H1 (cell line): ENCODE measurements around the gene KBTBD12.

Experiments used
- CEBPB ChIP-seq: IDR thresholded peaks from 2 replicates; pipeline ENCODE4 v1.6.1; 2012; ENCODE audit warnings: low read depth, low read length
- CHD1 ChIP-seq: IDR thresholded peaks from 2 replicates; pipeline ENCODE4 v1.6.1; 2012; ENCODE audit warnings: low read depth, low read length, improper control_type of control experiment
- EGR1 ChIP-seq: IDR thresholded peaks from 2 replicates; pipeline ENCODE4 v1.6.1; 2011; ENCODE audit warnings: low read depth, low read length, borderline replicate concordance
- EP300 ChIP-seq, 2 experiments: IDR thresholded peaks; 1 replicate in 1 of 2; 2 replicates in 1 of 2; pipeline ENCODE4 v1.6.1; 2011 to 2012; ENCODE audit warnings: low read depth in 2 of 2, low read length in 2 of 2, mild to moderate bottlenecking in 2 of 2, borderline replicate concordance in 1 of 2, inconsistent platforms in 1 of 2, moderate library complexity in 1 of 2
- EZH2 ChIP-seq: fragments of 200-600 bp; sonication (generic); IDR thresholded peaks from 2 replicates; pipeline ENCODE4 v1.7.1; 2012; ENCODE audit warnings: low read depth, mild to moderate bottlenecking, moderate library complexity, low read length, inconsistent platforms; ENCODE audit not compliant: severe bottlenecking
- POLR2A ChIP-seq, 2 experiments: IDR thresholded peaks; 1 replicate in 1 of 2; 2 replicates in 1 of 2; pipeline ENCODE4 v1.6.1; 2011; ENCODE audit warnings: low read depth in 2 of 2, low read length in 2 of 2, mild to moderate bottlenecking in 2 of 2; ENCODE audit errors: control extremely low read depth in 1 of 2
- TAF1 ChIP-seq: IDR thresholded peaks from 2 replicates; pipeline ENCODE4 v1.6.1; 2011; ENCODE audit warnings: mild to moderate bottlenecking, low read depth, low read length
- TAF7 ChIP-seq: optimal IDR thresholded peaks from 2 replicates; pipeline ENCODE3; 2011; ENCODE audit warnings: low read depth, mild to moderate bottlenecking, inconsistent platforms, low read length, moderate library complexity, borderline replicate concordance
- TF ChIP-seq, protein P1 (sequence below), 3 experiments: IDR thresholded peaks; 1 replicate in 2 of 3; 2 replicates in 1 of 3; pipeline versions ENCODE4 v1.5.1 to v1.6.1; 2011; ENCODE audit warnings: low read length in 3 of 3, mild to moderate bottlenecking in 3 of 3, inconsistent platforms in 2 of 3, low read depth in 1 of 3, moderate library complexity in 1 of 3; ENCODE audit not compliant: insufficient read depth in 1 of 3; ENCODE audit errors: control extremely low read depth in 1 of 3
- TF ChIP-seq, protein P2 (sequence below): IDR thresholded peaks from 2 replicates; pipeline ENCODE4 v1.6.1; 2012; ENCODE audit warnings: inconsistent platforms

DNA sequence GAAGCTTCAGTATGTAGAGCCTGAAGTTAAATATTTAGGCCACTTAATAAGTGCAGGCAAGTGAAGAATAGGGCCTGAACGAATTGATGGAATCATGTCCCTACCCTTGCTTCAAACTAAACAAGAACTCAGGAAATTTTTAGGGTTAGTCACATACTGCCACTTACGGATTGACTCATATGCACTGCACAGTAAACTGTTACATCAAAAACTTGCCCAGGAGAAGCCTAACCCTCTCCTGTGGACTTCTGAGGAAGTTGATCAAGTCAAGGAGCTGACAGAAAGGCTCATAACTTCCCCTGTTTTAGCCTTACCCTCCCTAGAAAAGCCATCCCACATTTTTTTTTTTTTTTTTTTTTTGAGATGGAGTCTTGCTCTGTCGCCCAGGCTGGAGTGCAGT is 20.6 kb upstream of the KBTBD12 start:
- no peak for TF ChIP-seq EZH2
- no peak for TF ChIP-seq CHD1
- no peak for TF ChIP-seq EP300 (IDR thresholded peaks at IDR 0.05; ENCODE audit: borderline replicate concordance in 1 of 2, low read depth in 2 of 2, low read length in 2 of 2)
- TF ChIP-seq EGR1, result no peak
- TF ChIP-seq, protein P1, sequence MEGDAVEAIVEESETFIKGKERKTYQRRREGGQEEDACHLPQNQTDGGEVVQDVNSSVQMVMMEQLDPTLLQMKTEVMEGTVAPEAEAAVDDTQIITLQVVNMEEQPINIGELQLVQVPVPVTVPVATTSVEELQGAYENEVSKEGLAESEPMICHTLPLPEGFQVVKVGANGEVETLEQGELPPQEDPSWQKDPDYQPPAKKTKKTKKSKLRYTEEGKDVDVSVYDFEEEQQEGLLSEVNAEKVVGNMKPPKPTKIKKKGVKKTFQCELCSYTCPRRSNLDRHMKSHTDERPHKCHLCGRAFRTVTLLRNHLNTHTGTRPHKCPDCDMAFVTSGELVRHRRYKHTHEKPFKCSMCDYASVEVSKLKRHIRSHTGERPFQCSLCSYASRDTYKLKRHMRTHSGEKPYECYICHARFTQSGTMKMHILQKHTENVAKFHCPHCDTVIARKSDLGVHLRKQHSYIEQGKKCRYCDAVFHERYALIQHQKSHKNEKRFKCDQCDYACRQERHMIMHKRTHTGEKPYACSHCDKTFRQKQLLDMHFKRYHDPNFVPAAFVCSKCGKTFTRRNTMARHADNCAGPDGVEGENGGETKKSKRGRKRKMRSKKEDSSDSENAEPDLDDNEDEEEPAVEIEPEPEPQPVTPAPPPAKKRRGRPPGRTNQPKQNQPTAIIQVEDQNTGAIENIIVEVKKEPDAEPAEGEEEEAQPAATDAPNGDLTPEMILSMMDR (IDR thresholded peaks at IDR 0.05; ENCODE audit: control extremely low read depth in 1 of 3, insufficient read depth in 1 of 3, low read depth in 1 of 3, low read length in 3 of 3), result no peak
- no peak for TF ChIP-seq POLR2A (IDR thresholded peaks at IDR 0.05; ENCODE audit: control extremely low read depth in 1 of 2, low read depth in 2 of 2, low read length in 2 of 2)
- TF ChIP-seq, protein P2, sequence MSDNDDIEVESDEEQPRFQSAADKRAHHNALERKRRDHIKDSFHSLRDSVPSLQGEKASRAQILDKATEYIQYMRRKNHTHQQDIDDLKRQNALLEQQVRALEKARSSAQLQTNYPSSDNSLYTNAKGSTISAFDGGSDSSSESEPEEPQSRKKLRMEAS, result no peak
- TF ChIP-seq TAF1, result no peak
- no peak for TF ChIP-seq TAF7
- no peak for TF ChIP-seq CEBPB
